GM12872 (cell line): ENCODE measurements around the gene FBXO3.

Experiments used
- CTCF ChIP-seq: IDR thresholded peaks from 3 replicates; pipeline ENCODE4 v1.5.1; 2011; ENCODE audit warnings: low read depth, mild to moderate bottlenecking, low read length, moderate library complexity; ENCODE audit not compliant: insufficient read depth

Gene FBXO3

GRCh38 chr11:33790040-33790439 lies 15.7 kb upstream of the FBXO3 start:
- no peak for TF ChIP-seq CTCF

GRCh38 chr11:33787076-33787475 lies 12.8 kb upstream of the FBXO3 start:
- TF ChIP-seq CTCF = no peak

GRCh38 chr11:33785609-33786008 lies 11.3 kb upstream of the FBXO3 start:
- no peak for TF ChIP-seq CTCF

GRCh38 chr11:33779849-33780528 lies 5.7 kb upstream of the FBXO3 start:
- TF ChIP-seq CTCF = no peak

GRCh38 chr11:33778675-33779074 lies 4.4 kb upstream of the FBXO3 start:
- no peak for TF ChIP-seq CTCF

GRCh38 chr11:33777906-33778305 lies 3.6 kb upstream of the FBXO3 start:
- no peak for TF ChIP-seq CTCF

GRCh38 chr11:33775832-33776470 lies 1.6 kb upstream of the FBXO3 start:
- TF ChIP-seq CTCF = no peak
